HepG2 (cell line): Measurements from ENCODE around the gene P2RY2. TPM values are rescaled to one million over a fixed set of nuclear protein-coding genes. Genes with fewer than 3 reads are reported as not detected.

Experiments used
- ATAC-seq: fragments of 200-7000 bp; cut with Tn5 transposase; 3 replicates; pipeline ENCODE4 v1.9.1; 2020; ENCODE audit warnings: mild to moderate bottlenecking, moderate library complexity
- BruUV-seq: library from RNA; stranded (reverse); fragments of 400-500 nt; replicated peaks from 2 replicates; lab custom pipeline; 2021; lab: Mats Ljungman, UMichigan
- CTCF ChIA-PET: fragments of 300-600 bp; formaldehyde crosslinking; extraction: SDS; loops from one replicate; lab custom pipeline; 2021; ENCODE audit warnings: low total read pairs, inconsistent platforms, low intra/inter-chr PET ratio; lab: Yijun Ruan, JAX
- POLR2A ChIA-PET: fragments of 350-600 bp; sonication (Branson Sonifier 250); formaldehyde crosslinking; loops from one replicate; lab custom pipeline; 2020; ENCODE audit warnings: antibody characterized with exemption, inconsistent platforms; lab: Yijun Ruan, JAX
- DNase-seq: peaks from one replicate; pipeline ENCODE4 v3.0.0-alpha.2; 2015; ENCODE audit warnings: low spot score
- FAIRE-seq: peaks from 3 replicates; lab custom pipeline; 2011; peaks lifted over from hg19 to GRCh38; lab: Jason Lieb, UNC
- H2AFZ ChIP-seq: one replicate; pipeline ENCODE4 v1.6.1; 2011; ENCODE audit warnings: low read length, inconsistent platforms
- H3K27ac ChIP-seq: fragments of 300-600 bp; 3 replicates; pipeline ENCODE4 v1.8.0; 2011; ENCODE audit warnings: mixed run types, mild to moderate bottlenecking, mixed read lengths, low read length, inconsistent platforms; ENCODE audit not compliant: insufficient read depth; ENCODE audit errors: extremely low read length
- H3K27me3 ChIP-seq, 2 experiments: fragments of 200-600 bp in 1 of 2; 2 replicates in 1 of 2; 3 replicates in 1 of 2; pipeline versions ENCODE4 v1.6.0 to v1.8.0; 2011; ENCODE audit warnings: low read length in 2 of 2, mild to moderate bottlenecking in 2 of 2, moderate library complexity in 2 of 2, inconsistent platforms in 1 of 2; ENCODE audit not compliant: insufficient read depth in 2 of 2, control insufficient read depth in 1 of 2
- H3K36me3 ChIP-seq, 2 experiments: fragments of 200-600 bp in 1 of 2; replicated peaks in 1 of 2; 2 replicates in 1 of 2; 3 replicates in 1 of 2; pipeline versions ENCODE4 v1.5.1 to v1.8.0; 2011; ENCODE audit warnings: low read length in 2 of 2, inconsistent platforms in 1 of 2; ENCODE audit not compliant: insufficient read depth in 2 of 2, control insufficient read depth in 1 of 2
- H3K4me1 ChIP-seq: 2 replicates; pipeline ENCODE4 v1.5.1; 2012; ENCODE audit warnings: low read length, inconsistent platforms; ENCODE audit not compliant: insufficient read depth
- H3K4me2 ChIP-seq: 2 replicates; pipeline ENCODE4 v1.6.0; 2011; ENCODE audit warnings: low read depth, low read length, inconsistent platforms
- H3K4me3 ChIP-seq, 3 experiments: fragments of 200-600 bp in 1 of 3; sonication (generic), shearing (Covaris generic) in 1 of 3; replicated peaks in 1 of 3; 2 replicates each; pipeline ENCODE4 v1.5.1; 2011 to 2016; ENCODE audit warnings: low read length in 3 of 3, inconsistent platforms in 2 of 3, low read depth in 2 of 3, mild to moderate bottlenecking in 2 of 3, control low read depth in 1 of 3, mixed read lengths in 1 of 3; ENCODE audit not compliant: insufficient read depth in 1 of 3
- H3K79me2 ChIP-seq: one replicate; pipeline ENCODE4 v1.6.1; 2011; ENCODE audit warnings: low read length, inconsistent platforms; ENCODE audit not compliant: insufficient read depth
- H3K9ac ChIP-seq: 2 replicates; pipeline ENCODE4 v1.6.0; 2011; ENCODE audit warnings: mild to moderate bottlenecking, low read depth, low read length, inconsistent platforms; ENCODE audit not compliant: insufficient read depth
- H3K9me3 ChIP-seq: 2 replicates; pipeline ENCODE4 v1.5.1; 2012; ENCODE audit warnings: mild to moderate bottlenecking, low read length
- H4K20me1 ChIP-seq: 2 replicates; pipeline ENCODE4 v1.6.0; 2011; ENCODE audit warnings: inconsistent platforms, mild to moderate bottlenecking, low read length, moderate library complexity; ENCODE audit not compliant: insufficient read depth
- BORCS8-MEF2B ChIP-seq: sonication (generic); formaldehyde crosslinking; IDR thresholded peaks from 2 replicates; pipeline ENCODE4 v1.8.0; 2022; ENCODE audit warnings: mild to moderate bottlenecking, missing genetic modification reagents
- BRD4 ChIP-seq: sonication (generic); formaldehyde crosslinking; IDR thresholded peaks from 2 replicates; pipeline ENCODE4 v1.4.0; 2020; ENCODE audit warnings: missing genetic modification reagents
- GMEB2 ChIP-seq: IDR thresholded peaks from 2 replicates; pipeline ENCODE4 v1.6.1; 2016; ENCODE audit warnings: missing biosample characterization, missing genetic modification reagents, low read depth
- HNRNPL ChIP-seq: fragments of 200-400 bp; formaldehyde crosslinking; IDR thresholded peaks from 2 replicates; pipeline ENCODE4 v1.6.1; 2017; ENCODE audit warnings: mild to moderate bottlenecking, low read depth, low read length
- MIER3 ChIP-seq: IDR thresholded peaks from 2 replicates; pipeline ENCODE4 v1.6.1; 2016; ENCODE audit warnings: missing compliant biosample characterization, borderline replicate concordance
- PHF8 ChIP-seq: sonication (generic); formaldehyde crosslinking; IDR thresholded peaks from 2 replicates; pipeline ENCODE4 v1.5.0; 2020; ENCODE audit warnings: missing genetic modification reagents
- SOX5 ChIP-seq: IDR thresholded peaks from 2 replicates; pipeline ENCODE4 v1.6.1; 2016; ENCODE audit warnings: borderline replicate concordance
- ZFP82 ChIP-seq: sonication (generic); formaldehyde crosslinking; IDR thresholded peaks from 2 replicates; pipeline ENCODE4 v1.5.1; 2020; ENCODE audit warnings: mild to moderate bottlenecking, missing genetic modification reagents, borderline replicate concordance
- ZNF318 ChIP-seq: sonication (generic); formaldehyde crosslinking; IDR thresholded peaks from 2 replicates; pipeline ENCODE4 v1.4.0; 2020; ENCODE audit warnings: mild to moderate bottlenecking, missing genetic modification reagents
- ZNF878 ChIP-seq: sonication (generic); formaldehyde crosslinking; IDR thresholded peaks from 2 replicates; pipeline ENCODE4 v1.8.1; 2023; ENCODE audit warnings: mild to moderate bottlenecking, missing genetic modification reagents, moderate library complexity
- ZSCAN30 ChIP-seq: sonication (generic); formaldehyde crosslinking; IDR thresholded peaks from 2 replicates; pipeline ENCODE4 v1.5.0; 2020; ENCODE audit warnings: mild to moderate bottlenecking, missing genetic modification reagents
- WGBS: methylation state at CpG from one replicate; pipeline ENCODE4 v1.1.6; 2017; ENCODE audit warnings: low lambda C conversion rate; 5-methylcytosine and 5-hydroxymethylcytosine counted together
- in situ Hi-C: cut with HindIII; loops from 2 replicates; pipeline ENCODE4 v1.10.0; 2017; ENCODE audit warnings: low pct_unique_long_range_greater_than_20kb; ENCODE audit not compliant: extremely low pct_ligation_motif_present
- intact Hi-C: fragments of 100-400 bp; cut with micrococcal nuclease; formaldehyde crosslinking; loops from one replicate; pipeline ENCODE4 v1.10.0; 2022; ENCODE audit not compliant: unreplicated experiment
- polyA plus RNA-seq, 8 experiments: library from polyadenylated mRNA; depleted of rRNA in 3 of 8; stranded (reverse) in 7 of 8; unstranded in 1 of 8; fragments of >200 nt; fragmentation: Illumina TruSeq in 4 of 8; extraction: Trizol in 4 of 8; gene quantifications; 2 replicates each; pipeline versions ENCODE4 v1.2.1 to v1.2.3, GENCODE V29; 2011 to 2016; ENCODE audit warnings: low read depth in 4 of 8, missing spikeins in 1 of 8, mixed read lengths in 1 of 8; ENCODE audit not compliant: insufficient read depth in 1 of 8
- total RNA-seq, 5 experiments: library from RNA; depleted of rRNA; stranded (reverse); fragments of >200 nt; fragmentation: Illumina TruSeq; extraction: Trizol; gene quantifications; 2 replicates each; pipeline ENCODE4 v1.2.3, GENCODE V29; 2016; ENCODE audit warnings: low read depth in 1 of 5

The P2RY2 gene
- total and polyA plus RNA-seq, 2 of the 13 experiments (the other 11 are each of a cell fraction or from before 2014, with no cell fraction given), result 0.95 to 3.1 TPM

GRCh38 chr11:73265278-73265810, 47.3 kb downstream of the P2RY2 start:
- Histone ChIP-seq H4K20me1 (no peaks in the 10 kb centered on the region), H3K9ac (no peak overlapping the region)
- ChIA-PET POLR2A (no interaction called here), CTCF (no interaction called here)
- no TSS peak for BruUV-seq
- DNase-seq, result no peak
- TF ChIP-seq HNRNPL (no peak), BORCS8-MEF2B (CRISPR knock-in tag) (no peak), SOX5 (CRISPR knock-in tag) (no peak), ZNF878 (CRISPR knock-in tag) (no peak), GMEB2 (CRISPR knock-in tag) (no peak), ZNF318 (no peak), ZFP82 (CRISPR knock-in tag) (no peak), ZSCAN30 (no peak), MIER3 (CRISPR knock-in tag) (no peak), PHF8 (CRISPR knock-in tag) (no peak), BRD4 (CRISPR knock-in tag) (no peak)
- TF ChIP-seq, all 625 proteins: peak for 0
- Histone ChIP-seq H2AFZ (no peak overlapping the region), H3K9me3 (no peaks in the 10 kb centered on the region), H3K36me3 (no peaks in the 10 kb centered on the region), H3K27ac (no peak overlapping the region), H3K4me2 (no peak overlapping the region), H3K4me3 (no peak overlapping the region), H3K4me1 (peaks cover 20% of the 10 kb centered on the region), H3K79me2 (no peaks in the 10 kb centered on the region), H3K27me3 (peaks cover 8 to 72% of the 10 kb centered on the region in 2 experiments; a peak in 4 of 5 replicates)
- in situ Hi-C loops, result no loop called here
- ATAC-seq (no peak), FAIRE-seq (no peak)
- WGBS, result 26% methylated on average over 3 of the region's 4 CpGs
- intact Hi-C loops, result no loop called here
